ENCODE measurements around the gene ANGPTL2.
"Not testable (repeated sequence)": the region's sequence is repeated elsewhere in the genome, so short reads cannot be mapped to it uniquely, and the experiment has no call there.

ANGPTL2 gene

GRCh38 chr9:127122176-127123063 is at the start of gene ANGPTL2:
TSS of gene ANGPTL2 (minus strand) at chr9:127122635. CDS start at chr9:127108731, 13,904 bp downstream.
- Histone ChIP-seq H3K27me3 (ENCODE audit: insufficient read depth, low read length) (peaks cover 17% of the 10 kb centered on the region; the same call in 1 of the 2 replicates), H3K4me1 (ENCODE audit: insufficient read depth, low read length) (peaks cover 10% of the 10 kb centered on the region), H3K4me3 (ENCODE audit: low read length) (peak within 1 kb of the TSS; percentile 86), H3K9ac (ENCODE audit: low read depth, low read length) (peak within 1 kb of the TSS; percentile 82; the same call in 1 of the 2 replicates), H3K36me3 (ENCODE audit: insufficient read depth, low read depth, low read length) (0 out of 2 replicates have a peak, but pooled peaks cover 10% of the 10 kb centered on the region), H3K9me3 (ENCODE audit: insufficient read depth, low read depth, low read length) (no peaks in the 10 kb centered on the region), H3K27ac (ENCODE audit: low read length) (peak within 1 kb of the TSS; percentile 5)

- H3K4me1 ChIP-seq (ENCODE audit: insufficient read depth, low read length); H3K36me3 ChIP-seq (ENCODE audit: insufficient read depth, low read depth, low read length); H3K9ac ChIP-seq (ENCODE audit: low read depth, low read length); H3K9me3 ChIP-seq (ENCODE audit: insufficient read depth, low read depth, low read length); H3K4me3 ChIP-seq (ENCODE audit: low read length); H3K27me3 ChIP-seq (ENCODE audit: insufficient read depth, low read length); H3K27ac ChIP-seq (ENCODE audit: low read length): not testable (repeated sequence)
Measured at GRCh38 chr9:127171348-127171747, 48.9 kb upstream of the ANGPTL2 start.

- Histone ChIP-seq H3K36me3 (ENCODE audit: insufficient read depth, low read depth, low read length) (no peaks in the 10 kb centered on the region), H3K4me3 (ENCODE audit: low read length) (no peak overlapping the region), H3K9me3 (ENCODE audit: insufficient read depth, low read depth, low read length) (no peaks in the 10 kb centered on the region), H3K27ac (ENCODE audit: low read length) (no peak overlapping the region), H3K9ac (ENCODE audit: low read depth, low read length) (no peak overlapping the region), H3K4me1 (ENCODE audit: insufficient read depth, low read length) (no peaks in the 10 kb centered on the region), H3K27me3 (ENCODE audit: insufficient read depth, low read length) (no peaks in the 10 kb centered on the region)
Measured at GRCh38 chr9:127170652-127171051, 48.2 kb upstream of the ANGPTL2 start.

GRCh38 chr9:127170103-127170502 is 47.7 kb upstream of the ANGPTL2 start:
- H3K27ac ChIP-seq (ENCODE audit: low read length), result no peak overlapping the region

GRCh38 chr9:127169575-127169883 is 47.1 kb upstream of the ANGPTL2 start:
- H3K27me3 ChIP-seq (ENCODE audit: insufficient read depth, low read length), result no peaks in the 10 kb centered on the region
- no peaks in the 10 kb centered on the region for H3K9me3 ChIP-seq (ENCODE audit: insufficient read depth, low read depth, low read length)
- H3K27ac ChIP-seq (ENCODE audit: low read length), result no peak overlapping the region
- H3K36me3 ChIP-seq (ENCODE audit: insufficient read depth, low read depth, low read length), result no peaks in the 10 kb centered on the region
- no peak overlapping the region for H3K4me3 ChIP-seq (ENCODE audit: low read length)
- H3K9ac ChIP-seq (ENCODE audit: low read depth, low read length), result no peak overlapping the region
- peaks cover 6% of the 10 kb centered on the region; the same call in 1 of the 2 replicates for H3K4me1 ChIP-seq (ENCODE audit: insufficient read depth, low read length)

More at GRCh38 chr9:127170103-127170502, 47.7 kb upstream of the ANGPTL2 start:
- Histone ChIP-seq H3K9ac (ENCODE audit: low read depth, low read length) (no peak overlapping the region), H3K4me1 (ENCODE audit: insufficient read depth, low read length) (peaks cover 3% of the 10 kb centered on the region; the same call in 1 of the 2 replicates), H3K36me3 (ENCODE audit: insufficient read depth, low read depth, low read length) (no peaks in the 10 kb centered on the region), H3K27me3 (ENCODE audit: insufficient read depth, low read length) (no peaks in the 10 kb centered on the region), H3K4me3 (ENCODE audit: low read length) (no peak overlapping the region), H3K9me3 (ENCODE audit: insufficient read depth, low read depth, low read length) (no peaks in the 10 kb centered on the region)

GRCh38 chr9:127168756-127169574 is 46.5 kb upstream of the ANGPTL2 start:
- Histone ChIP-seq H3K27me3 (ENCODE audit: insufficient read depth, low read length) (no peaks in the 10 kb centered on the region), H3K4me3 (ENCODE audit: low read length) (no peak overlapping the region), H3K9ac (ENCODE audit: low read depth, low read length) (no peak overlapping the region), H3K9me3 (ENCODE audit: insufficient read depth, low read depth, low read length) (no peaks in the 10 kb centered on the region), H3K36me3 (ENCODE audit: insufficient read depth, low read depth, low read length) (no peaks in the 10 kb centered on the region), H3K4me1 (ENCODE audit: insufficient read depth, low read length) (peaks cover 6% of the 10 kb centered on the region; the same call in 1 of the 2 replicates), H3K27ac (ENCODE audit: low read length) (no peak overlapping the region)

GRCh38 chr9:127167560-127168326 is 45.3 kb upstream of the ANGPTL2 start:
- Histone ChIP-seq H3K27me3 (ENCODE audit: insufficient read depth, low read length) (no peaks in the 10 kb centered on the region), H3K9me3 (ENCODE audit: insufficient read depth, low read depth, low read length) (no peaks in the 10 kb centered on the region), H3K36me3 (ENCODE audit: insufficient read depth, low read depth, low read length) (no peaks in the 10 kb centered on the region), H3K9ac (ENCODE audit: low read depth, low read length) (no peak overlapping the region), H3K27ac (ENCODE audit: low read length) (no peak overlapping the region), H3K4me3 (ENCODE audit: low read length) (no peak overlapping the region), H3K4me1 (ENCODE audit: insufficient read depth, low read length) (peaks cover 10% of the 10 kb centered on the region; the same call in 1 of the 2 replicates)

GRCh38 chr9:127166651-127167524 is 44.5 kb upstream of the ANGPTL2 start:
- no peak overlapping the region for H3K4me3 ChIP-seq (ENCODE audit: low read length)
- H3K36me3 ChIP-seq (ENCODE audit: insufficient read depth, low read depth, low read length), result no peaks in the 10 kb centered on the region
- peaks cover 10% of the 10 kb centered on the region; the same call in 1 of the 2 replicates for H3K4me1 ChIP-seq (ENCODE audit: insufficient read depth, low read length)
- no peaks in the 10 kb centered on the region for H3K27me3 ChIP-seq (ENCODE audit: insufficient read depth, low read length)
- no peaks in the 10 kb centered on the region for H3K9me3 ChIP-seq (ENCODE audit: insufficient read depth, low read depth, low read length)
- H3K27ac ChIP-seq (ENCODE audit: low read length), result no peak overlapping the region
- no peak overlapping the region for H3K9ac ChIP-seq (ENCODE audit: low read depth, low read length)

- no peak overlapping the region for H3K4me3 ChIP-seq (ENCODE audit: low read length)
- no peaks in the 10 kb centered on the region for H3K27me3 ChIP-seq (ENCODE audit: insufficient read depth, low read length)
- H3K9me3 ChIP-seq (ENCODE audit: insufficient read depth, low read depth, low read length), result no peaks in the 10 kb centered on the region
- no peak overlapping the region for H3K27ac ChIP-seq (ENCODE audit: low read length)
- H3K36me3 ChIP-seq (ENCODE audit: insufficient read depth, low read depth, low read length), result no peaks in the 10 kb centered on the region
- no peak overlapping the region for H3K9ac ChIP-seq (ENCODE audit: low read depth, low read length)
- peaks cover 10% of the 10 kb centered on the region; the same call in 1 of the 2 replicates for H3K4me1 ChIP-seq (ENCODE audit: insufficient read depth, low read length)
Measured at GRCh38 chr9:127166111-127166510, 43.7 kb upstream of the ANGPTL2 start.

- Histone ChIP-seq H3K9ac (ENCODE audit: low read depth, low read length) (no peak overlapping the region), H3K27ac (ENCODE audit: low read length) (no peak overlapping the region), H3K9me3 (ENCODE audit: insufficient read depth, low read depth, low read length) (no peaks in the 10 kb centered on the region), H3K4me1 (ENCODE audit: insufficient read depth, low read length) (peaks cover 10% of the 10 kb centered on the region; the same call in 1 of the 2 replicates), H3K27me3 (ENCODE audit: insufficient read depth, low read length) (no peaks in the 10 kb centered on the region), H3K36me3 (ENCODE audit: insufficient read depth, low read depth, low read length) (no peaks in the 10 kb centered on the region), H3K4me3 (ENCODE audit: low read length) (no peak overlapping the region)
Measured at GRCh38 chr9:127165116-127165515, 42.7 kb upstream of the ANGPTL2 start.
